Esophagus muscularis mucosa (tissue), 4 donors: ENCODE measurements around the gene UACA. TPM values are rescaled to one million over a fixed set of nuclear protein-coding genes. Genes with fewer than 3 reads are reported as not detected.
A peak's percentile ranks its signal among the peaks of the same experiment; 100 is the strongest.
"Not testable (repeated sequence)": the region's sequence is repeated elsewhere in the genome, so short reads cannot be mapped to it uniquely, and the experiment has no call there.

ENCODE experiments used
- DNase-seq: peaks from one replicate; pipeline ENCODE4 v3.0.0-alpha.2; 2017; ENCODE audit errors: extremely low spot score
- H3K27ac ChIP-seq, 4 donors: fragments of 200-600 bp; sonication (generic); replicated peaks in 1 of 4; 1 replicate in 3 of 4; 2 replicates in 1 of 4; pipeline ENCODE4 v1.5.1; 2016 to 2019; ENCODE audit warnings: mild to moderate bottlenecking in 1 of 4
- H3K27me3 ChIP-seq, 4 donors: fragments of 200-600 bp; sonication (generic); one replicate each; pipeline versions ENCODE4 v1.5.1 to v1.6.0; 2016 to 2019
- H3K36me3 ChIP-seq, 4 donors: fragments of 200-600 bp; sonication (generic); one replicate each; pipeline ENCODE4 v1.5.1; 2016 to 2019
- H3K4me1 ChIP-seq, 4 donors: fragments of 200-600 bp; sonication (generic); one replicate each; pipeline ENCODE4 v1.5.1; 2016 to 2019
- H3K4me3 ChIP-seq, 4 donors: fragments of 200-600 bp; sonication (generic); 1 replicate in 2 of 4; 2 replicates in 2 of 4; pipeline ENCODE4 v1.5.1; 2016 to 2019; ENCODE audit warnings: mild to moderate bottlenecking in 4 of 4, moderate library complexity in 1 of 4
- H3K9me3 ChIP-seq, 4 donors: fragments of 200-600 bp; sonication (generic); 1 replicate in 3 of 4; 2 replicates in 1 of 4; pipeline ENCODE4 v1.5.1; 2016 to 2019
- EP300 ChIP-seq: sonication (generic); formaldehyde crosslinking; IDR thresholded peaks from one replicate; pipeline ENCODE4 v1.6.1; 2017; ENCODE audit warnings: antibody characterized with exemption
- POLR2A ChIP-seq: fragments of 450-650 bp; IDR thresholded peaks from one replicate; pipeline ENCODE4 v1.6.1; 2017; ENCODE audit warnings: antibody characterized with exemption, moderate library complexity, mild to moderate bottlenecking, low read depth
- POLR2AphosphoS5 ChIP-seq, 2 donors: sonication (generic); formaldehyde crosslinking; IDR thresholded peaks; one replicate each; pipeline ENCODE4 v1.6.1; 2017; ENCODE audit warnings: antibody characterized with exemption in 2 of 2
- WGBS: methylation state at CpG from one replicate; pipeline ENCODE4 v1.1.5; 2018; 5-methylcytosine and 5-hydroxymethylcytosine counted together
- intact Hi-C: fragments of 100-400 bp; cut with DNase I; formaldehyde crosslinking; loops from one replicate; pipeline ENCODE4 v1.15.1; 2023
- total RNA-seq, 4 donors: library from RNA; depleted of rRNA; stranded (reverse); fragments of >200 nt; gene quantifications; one replicate each; pipeline versions ENCODE4 v1.1.0 to v1.2.1, GENCODE V29; 2016
- TF ChIP-seq, protein P1 (sequence below), 3 experiments: fragments of 200-600 bp in 2 of 3; fragments of 450-650 bp in 1 of 3; sonication (generic) in 2 of 3; IDR thresholded peaks; one replicate each; pipeline ENCODE4 v1.5.1; 2017 to 2019; ENCODE audit warnings: antibody characterized with exemption in 3 of 3, mild to moderate bottlenecking in 2 of 3, moderate library complexity in 1 of 3

Gene UACA
- total RNA-seq, 4 donors from 2014 or later = 23.9 to 40.7 (median 28.9) TPM

DNA sequence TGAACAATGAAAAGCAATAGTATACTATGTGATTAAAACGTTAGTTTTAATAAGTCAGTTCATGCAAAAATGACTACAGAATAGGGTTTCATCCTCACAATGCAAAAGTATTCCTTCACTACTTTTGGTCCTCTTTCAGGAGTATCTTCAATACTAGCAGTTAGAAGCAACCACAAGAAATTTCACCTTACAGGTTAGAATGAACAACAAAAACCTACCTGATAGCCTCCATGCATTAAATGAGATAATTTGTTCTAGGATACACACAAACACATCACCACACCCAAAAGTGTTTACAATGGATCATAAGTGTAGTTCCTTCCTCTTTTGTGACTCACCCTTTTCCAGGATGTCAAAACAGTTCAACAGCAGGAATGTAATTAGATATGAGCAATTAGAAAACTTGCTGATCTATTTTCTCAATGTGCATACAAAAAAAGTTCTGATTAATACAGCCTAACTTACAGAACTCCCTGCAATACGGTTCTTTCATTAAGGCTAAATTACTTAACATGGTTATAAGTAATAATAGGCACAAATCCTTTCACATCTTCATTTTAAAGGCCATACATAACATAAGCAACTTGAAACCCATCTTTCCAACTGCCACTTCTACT is 21.6 kb downstream of the UACA start:
- peak overlapping the region; percentile 71 to 74 (median 74) for H3K27ac ChIP-seq
- H3K36me3 ChIP-seq = no peaks in the 10 kb centered on the region
- H3K4me1 ChIP-seq = peaks cover 32 to 44% (median 34%) of the 10 kb centered on the region in 4 donors
- intact Hi-C loops = no loop called here
- no peak for DNase-seq
- TF ChIP-seq POLR2A (no peak), EP300 (no peak), POLR2AphosphoS5 (IDR thresholded peaks at IDR 0.05) (no peak)
- TF ChIP-seq, protein P1, sequence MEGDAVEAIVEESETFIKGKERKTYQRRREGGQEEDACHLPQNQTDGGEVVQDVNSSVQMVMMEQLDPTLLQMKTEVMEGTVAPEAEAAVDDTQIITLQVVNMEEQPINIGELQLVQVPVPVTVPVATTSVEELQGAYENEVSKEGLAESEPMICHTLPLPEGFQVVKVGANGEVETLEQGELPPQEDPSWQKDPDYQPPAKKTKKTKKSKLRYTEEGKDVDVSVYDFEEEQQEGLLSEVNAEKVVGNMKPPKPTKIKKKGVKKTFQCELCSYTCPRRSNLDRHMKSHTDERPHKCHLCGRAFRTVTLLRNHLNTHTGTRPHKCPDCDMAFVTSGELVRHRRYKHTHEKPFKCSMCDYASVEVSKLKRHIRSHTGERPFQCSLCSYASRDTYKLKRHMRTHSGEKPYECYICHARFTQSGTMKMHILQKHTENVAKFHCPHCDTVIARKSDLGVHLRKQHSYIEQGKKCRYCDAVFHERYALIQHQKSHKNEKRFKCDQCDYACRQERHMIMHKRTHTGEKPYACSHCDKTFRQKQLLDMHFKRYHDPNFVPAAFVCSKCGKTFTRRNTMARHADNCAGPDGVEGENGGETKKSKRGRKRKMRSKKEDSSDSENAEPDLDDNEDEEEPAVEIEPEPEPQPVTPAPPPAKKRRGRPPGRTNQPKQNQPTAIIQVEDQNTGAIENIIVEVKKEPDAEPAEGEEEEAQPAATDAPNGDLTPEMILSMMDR (IDR thresholded peaks at IDR 0.05) = no peak
- no peaks in the 10 kb centered on the region for H3K9me3 ChIP-seq
- H3K4me3 ChIP-seq = no peak overlapping the region
- no peaks in the 10 kb centered on the region for H3K27me3 ChIP-seq
- WGBS = 42% methylated on average over 2 of the region's 2 CpGs

DNA sequence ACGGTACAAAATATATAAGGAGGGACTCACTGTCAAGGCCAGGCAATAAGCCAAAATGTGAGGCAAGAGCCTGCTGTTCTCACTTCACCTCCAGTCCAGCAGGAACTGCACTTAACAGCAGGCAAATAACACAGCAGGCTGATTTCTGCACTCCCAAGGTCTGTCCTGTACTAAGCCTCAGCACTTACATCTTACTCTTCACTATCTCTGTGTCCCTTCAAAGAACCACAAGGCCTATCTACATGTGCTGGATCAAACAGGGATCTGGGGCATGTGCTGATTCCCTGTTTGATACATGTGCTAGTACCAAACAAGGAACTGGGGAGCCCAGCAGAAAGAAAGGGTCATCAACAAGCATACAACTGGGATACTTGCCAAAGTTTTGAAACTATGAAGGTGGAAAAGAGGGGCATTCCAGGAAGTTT is 22.2 kb downstream of the UACA start:
- TF ChIP-seq, protein P1 (IDR thresholded peaks at IDR 0.05) = no peak
- TF ChIP-seq POLR2A = no peak
- peak; percentile 57 to 75 for TF ChIP-seq POLR2AphosphoS5 (IDR thresholded peaks at IDR 0.05)
- TF ChIP-seq EP300 = no peak
- peak overlapping the region; percentile 71 to 74 (median 74) for H3K27ac ChIP-seq
- WGBS = 0% methylated on average over 1 of the region's 1 CpG
- intact Hi-C loops = no loop called here
- H3K4me3 ChIP-seq = no peak overlapping the region
- peaks cover 32 to 44% (median 34%) of the 10 kb centered on the region in 4 donors for H3K4me1 ChIP-seq
- H3K36me3 ChIP-seq = no peaks in the 10 kb centered on the region
- no peak for DNase-seq
- H3K27me3 ChIP-seq = no peaks in the 10 kb centered on the region
- H3K9me3 ChIP-seq = no peaks in the 10 kb centered on the region

DNA sequence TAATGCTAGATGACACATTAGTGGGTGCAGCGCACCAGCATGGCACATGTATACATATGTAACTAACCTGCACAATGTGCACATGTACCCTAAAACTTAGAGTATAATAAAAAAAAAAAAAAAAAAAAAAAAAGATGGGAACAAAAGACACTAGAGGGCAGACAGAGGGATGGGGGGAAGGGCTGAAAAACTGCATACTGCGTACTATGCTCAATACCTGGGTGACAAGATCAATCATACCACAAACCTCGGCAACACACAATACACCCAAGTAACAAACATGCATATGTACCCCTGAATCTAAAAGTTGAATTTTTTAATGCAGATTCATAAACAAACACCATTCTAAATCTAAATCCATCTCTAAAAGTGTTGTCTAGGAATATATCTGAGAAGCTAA is 28.3 kb downstream of the UACA start:
- H3K4me1 ChIP-seq, H3K27ac ChIP-seq, H3K36me3 ChIP-seq, H3K4me3 ChIP-seq, H3K27me3 ChIP-seq, DNase-seq, intact Hi-C loops, H3K9me3 ChIP-seq: not testable (repeated sequence)
- 100% methylated on average over 2 of the region's 3 CpGs for WGBS

DNA sequence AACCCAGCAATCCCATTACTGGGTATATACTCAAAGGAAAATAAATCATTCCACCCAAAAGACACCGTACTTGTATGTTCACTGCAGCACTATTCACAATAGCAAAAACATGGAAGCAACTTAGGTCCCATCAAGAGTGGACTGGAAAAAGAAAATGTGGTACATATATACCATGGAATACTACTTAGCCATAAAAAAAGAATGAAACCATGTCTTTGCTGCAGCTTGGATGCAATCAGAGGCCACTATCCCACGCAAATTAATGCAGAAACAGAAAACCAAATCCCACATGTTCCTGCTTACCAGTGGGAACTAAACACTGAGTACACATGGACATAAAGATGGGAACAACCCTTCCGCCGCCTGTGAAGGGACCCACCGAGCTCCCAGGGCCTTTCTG is 34.2 kb downstream of the UACA start:
- Histone ChIP-seq H3K36me3 (no peaks in the 10 kb centered on the region), H3K9me3 (no peaks in the 10 kb centered on the region), H3K27me3 (no peaks in the 10 kb centered on the region), H3K4me1 (peaks cover 6 to 11% (median 7%) of the 10 kb centered on the region in 4 donors), H3K27ac (no peak overlapping the region), H3K4me3 (no peak overlapping the region)
- intact Hi-C loops = no loop called here
- 96% methylated on average over 5 of the region's 5 CpGs for WGBS
- no peak for DNase-seq
- TF ChIP-seq POLR2A (no peak), EP300 (no peak), POLR2AphosphoS5 (IDR thresholded peaks at IDR 0.05) (no peak)
- TF ChIP-seq, protein P1 (IDR thresholded peaks at IDR 0.05) = no peak

DNA sequence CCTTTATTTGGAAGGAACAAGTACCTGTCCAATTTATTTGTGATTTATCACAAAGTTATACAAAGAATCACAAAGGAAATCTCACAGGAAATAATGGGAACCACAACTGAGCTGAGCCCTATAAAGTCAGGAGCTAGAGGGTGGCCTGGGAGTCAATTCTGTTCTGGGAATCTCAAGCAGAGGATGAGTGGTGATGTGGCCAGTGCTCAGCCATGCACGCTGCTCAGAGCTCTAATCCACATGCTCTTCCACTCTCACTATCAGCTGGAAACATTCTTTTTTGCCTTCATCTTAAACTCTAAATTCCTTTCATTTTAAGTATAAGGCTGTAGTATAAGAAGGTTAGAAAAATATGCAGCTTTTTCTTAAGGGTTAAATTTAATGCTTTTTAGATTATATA is 36.6 kb downstream of the UACA start:
- no peak for DNase-seq
- H3K27ac ChIP-seq = no peak overlapping the region

More for the DNA sequence above, 36.6 kb downstream of the UACA start:
- Histone ChIP-seq H3K4me3 (no peak overlapping the region), H3K36me3 (no peaks in the 10 kb centered on the region), H3K27me3 (no peaks in the 10 kb centered on the region), H3K9me3 (no peaks in the 10 kb centered on the region), H3K4me1 (peaks cover 6 to 23% (median 13%) of the 10 kb centered on the region in 4 donors)
- intact Hi-C loops = no loop called here
- 76% methylated on average over 1 of the region's 1 CpG for WGBS
- TF ChIP-seq, protein P1 (IDR thresholded peaks at IDR 0.05) = no peak
- TF ChIP-seq POLR2A (no peak), EP300 (no peak), POLR2AphosphoS5 (IDR thresholded peaks at IDR 0.05) (no peak)
